Suprapubic skin (tissue), 4 donors: Measurements from ENCODE around the gene ANAPC10.

ENCODE experiments used
- CTCF ChIP-seq, 2 donors: fragments of 200-600 bp in 1 of 2; fragments of 450-650 bp in 1 of 2; sonication (generic) in 1 of 2; IDR thresholded peaks; one replicate each; pipeline ENCODE4 v1.5.1; 2016 to 2019; ENCODE audit warnings: antibody characterized with exemption in 2 of 2, mild to moderate bottlenecking in 1 of 2, moderate library complexity in 1 of 2
- EP300 ChIP-seq: sonication (generic); formaldehyde crosslinking; IDR thresholded peaks from one replicate; pipeline ENCODE4 v1.6.1; 2017; ENCODE audit warnings: antibody characterized with exemption
- POLR2A ChIP-seq, 2 donors: fragments of 450-650 bp; IDR thresholded peaks; one replicate each; pipeline ENCODE4 v1.6.1; 2017; ENCODE audit warnings: antibody characterized with exemption in 2 of 2, mild to moderate bottlenecking in 2 of 2, moderate library complexity in 2 of 2
- POLR2AphosphoS5 ChIP-seq, 3 donors: sonication (generic); formaldehyde crosslinking; IDR thresholded peaks; one replicate each; pipeline ENCODE4 v1.6.1; 2017; ENCODE audit warnings: antibody characterized with exemption in 3 of 3

- no peak for TF ChIP-seq POLR2AphosphoS5 (IDR thresholded peaks at IDR 0.05)
- TF ChIP-seq CTCF (IDR thresholded peaks at IDR 0.05): no peak
- no peak for TF ChIP-seq POLR2A (IDR thresholded peaks at IDR 0.05)
- no peak for TF ChIP-seq EP300
These were observed 39.7 kb downstream of the ANAPC10 start for GRCh38 chr4:145058256-145058655.
